ENCODE measurements around the gene PUM2. TPM values are rescaled to one million over a fixed set of nuclear protein-coding genes. Genes with fewer than 3 reads are reported as not detected.

Gene PUM2
- 53.0 TPM for polyA plus RNA-seq (2013, experiment 1 of 2)
- 56.8 TPM for polyA plus RNA-seq (2013, experiment 2 of 2)

DNA sequence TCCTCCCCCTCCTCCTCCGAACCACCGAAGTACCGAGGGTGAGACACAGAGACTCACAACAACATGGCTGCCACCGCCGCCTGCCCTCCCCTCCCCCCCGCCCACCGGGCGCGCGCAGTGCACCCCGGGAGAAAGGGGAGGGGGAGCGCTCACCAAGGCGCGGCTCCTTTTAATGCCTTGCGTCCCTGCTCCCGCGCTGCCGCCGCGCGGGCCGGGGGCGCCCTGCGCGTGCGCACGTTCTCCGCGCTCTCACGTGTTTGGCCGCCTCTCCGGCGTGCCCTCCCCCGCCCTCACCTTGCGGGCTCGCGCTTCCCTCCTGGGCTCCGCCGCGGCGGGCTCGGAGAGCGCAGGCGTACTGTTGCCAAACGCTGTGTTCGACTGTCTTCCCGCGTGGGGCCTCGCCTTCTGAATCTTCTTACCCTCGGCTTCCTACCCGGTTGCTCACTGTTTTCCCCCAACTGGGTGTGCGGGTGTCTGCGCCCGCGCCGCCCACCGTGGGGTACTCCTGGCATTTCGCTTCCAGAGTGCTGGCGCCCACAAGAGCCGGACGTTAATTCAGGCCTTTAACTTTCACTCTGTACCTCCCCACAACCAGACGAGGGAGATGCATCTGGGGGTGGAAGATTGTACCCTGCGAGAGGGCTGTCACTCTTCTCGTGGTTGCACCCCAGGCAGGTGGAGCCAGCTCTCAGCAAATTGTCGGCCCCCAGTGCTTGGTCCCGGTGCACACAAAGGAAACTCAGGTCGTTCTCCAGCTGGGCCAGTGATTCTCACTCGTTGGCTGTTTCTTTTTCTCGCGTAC, at the start of gene PUM2:
PUM2 (minus strand) TSS at position 92 of the 802 bp plus-strand sequence. CDS start 23,484 bp downstream, outside the sequence.
- Histone ChIP-seq H3K27ac (ENCODE audit: low read depth, low read length) (peak within 1 kb of the TSS; percentile 100), H3K27me3 (ENCODE audit: insufficient read depth, low read length) (no peaks in the 10 kb centered on the region), H3K36me3 (ENCODE audit: insufficient read depth, low read length) (peaks cover 6% of the 10 kb centered on the region), H3K9me3 (ENCODE audit: insufficient read depth, low read depth, low read length) (no peaks in the 10 kb centered on the region), H3K4me1 (ENCODE audit: insufficient read depth, low read length) (peaks cover 48% of the 10 kb centered on the region), H3K9ac (ENCODE audit: low read depth, low read length) (peak within 1 kb of the TSS; percentile 100), H3K4me3 (ENCODE audit: low read length) (peak within 1 kb of the TSS; percentile 99)
- under 1% methylated on average over 64 of the region's 70 CpGs for WGBS

DNA sequence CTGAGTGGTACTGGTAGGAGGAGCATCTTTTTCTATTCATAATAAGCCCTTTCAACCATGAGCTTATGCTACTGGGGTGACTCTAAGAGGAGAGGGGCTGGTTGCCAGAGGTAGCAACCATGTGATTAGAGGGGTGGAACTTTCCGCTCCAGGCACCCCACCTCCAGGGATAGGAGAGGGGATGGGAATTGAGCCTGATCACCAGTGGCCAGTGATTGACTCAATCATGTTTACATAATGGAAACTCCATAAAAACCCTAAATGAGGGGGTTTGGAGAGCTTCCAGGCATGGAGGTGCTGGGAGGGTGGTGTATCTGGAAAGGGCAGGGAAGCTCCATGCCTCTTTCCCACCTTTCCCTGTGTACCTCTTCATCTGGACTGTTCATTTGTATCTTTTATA, 49.7 kb upstream of the PUM2 start:
- Histone ChIP-seq H3K9me3 (ENCODE audit: insufficient read depth, low read depth, low read length) (no peaks in the 10 kb centered on the region), H3K4me3 (ENCODE audit: low read length) (no peak overlapping the region), H3K4me1 (ENCODE audit: insufficient read depth, low read length) (no peaks in the 10 kb centered on the region), H3K9ac (ENCODE audit: low read depth, low read length) (no peak overlapping the region), H3K27ac (ENCODE audit: low read depth, low read length) (no peak overlapping the region), H3K36me3 (ENCODE audit: insufficient read depth, low read length) (no peaks in the 10 kb centered on the region), H3K27me3 (ENCODE audit: insufficient read depth, low read length) (no peaks in the 10 kb centered on the region)
- WGBS, result 100% methylated on average over 1 of the region's 1 CpG

- 80% methylated on average over 7 of the region's 7 CpGs for WGBS
- H3K9ac ChIP-seq (ENCODE audit: low read depth, low read length), result no peak overlapping the region
- no peak overlapping the region for H3K27ac ChIP-seq (ENCODE audit: low read depth, low read length)
- H3K36me3 ChIP-seq (ENCODE audit: insufficient read depth, low read length), result no peaks in the 10 kb centered on the region
- H3K4me3 ChIP-seq (ENCODE audit: low read length), result no peak overlapping the region
- H3K27me3 ChIP-seq (ENCODE audit: insufficient read depth, low read length), result no peaks in the 10 kb centered on the region
- H3K4me1 ChIP-seq (ENCODE audit: insufficient read depth, low read length), result no peaks in the 10 kb centered on the region
- H3K9me3 ChIP-seq (ENCODE audit: insufficient read depth, low read depth, low read length), result no peaks in the 10 kb centered on the region
Observed at GRCh38 chr2:20398956-20399567, 48.4 kb upstream of the PUM2 start.

GRCh38 chr2:20397811-20398447, 47.3 kb upstream of the PUM2 start:
- Histone ChIP-seq H3K36me3 (ENCODE audit: insufficient read depth, low read length) (no peaks in the 10 kb centered on the region), H3K4me1 (ENCODE audit: insufficient read depth, low read length) (no peaks in the 10 kb centered on the region), H3K9ac (ENCODE audit: low read depth, low read length) (no peak overlapping the region), H3K27ac (ENCODE audit: low read depth, low read length) (no peak overlapping the region), H3K9me3 (ENCODE audit: insufficient read depth, low read depth, low read length) (no peaks in the 10 kb centered on the region), H3K27me3 (ENCODE audit: insufficient read depth, low read length) (no peaks in the 10 kb centered on the region), H3K4me3 (ENCODE audit: low read length) (no peak overlapping the region)
- WGBS, result 90% methylated on average over 5 of the region's 5 CpGs

DNA sequence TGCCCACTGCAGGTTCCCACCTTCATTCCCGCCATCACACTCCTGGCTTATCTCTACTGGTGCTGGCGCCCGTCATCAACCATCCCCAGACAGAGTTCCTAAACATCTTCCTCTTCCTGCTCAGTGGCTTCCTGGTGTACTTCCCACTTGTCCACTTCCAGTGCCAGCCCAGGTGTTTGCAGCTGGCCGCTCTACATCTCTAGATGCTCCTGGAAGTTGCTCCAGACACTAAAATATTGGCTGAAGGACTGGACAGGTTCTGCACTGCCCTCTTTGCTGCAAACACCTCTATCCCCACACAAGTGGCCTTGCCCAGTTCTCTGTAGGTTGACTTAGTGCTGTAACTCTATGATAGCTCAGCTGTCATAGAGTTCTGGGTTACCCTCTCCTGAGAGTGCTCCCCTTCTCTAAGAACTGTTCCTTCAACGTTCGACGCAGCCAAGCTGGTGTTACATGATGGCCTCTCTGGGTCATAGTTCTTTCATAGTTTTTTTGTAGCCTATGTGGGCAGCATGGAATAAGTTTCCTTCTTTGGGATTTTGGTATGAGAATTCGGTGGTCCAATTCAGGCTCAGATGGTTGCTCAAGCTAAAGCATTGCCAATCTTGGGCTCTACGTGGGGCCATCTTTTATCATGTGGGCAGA, 45.8 kb upstream of the PUM2 start:
- Histone ChIP-seq H3K9me3 (ENCODE audit: insufficient read depth, low read depth, low read length) (no peaks in the 10 kb centered on the region), H3K27me3 (ENCODE audit: insufficient read depth, low read length) (no peaks in the 10 kb centered on the region), H3K36me3 (ENCODE audit: insufficient read depth, low read length) (no peaks in the 10 kb centered on the region), H3K9ac (ENCODE audit: low read depth, low read length) (no peak overlapping the region), H3K4me1 (ENCODE audit: insufficient read depth, low read length) (no peaks in the 10 kb centered on the region), H3K4me3 (ENCODE audit: low read length) (no peak overlapping the region), H3K27ac (ENCODE audit: low read depth, low read length) (no peak overlapping the region)
- 93% methylated on average over 9 of the region's 9 CpGs for WGBS

DNA sequence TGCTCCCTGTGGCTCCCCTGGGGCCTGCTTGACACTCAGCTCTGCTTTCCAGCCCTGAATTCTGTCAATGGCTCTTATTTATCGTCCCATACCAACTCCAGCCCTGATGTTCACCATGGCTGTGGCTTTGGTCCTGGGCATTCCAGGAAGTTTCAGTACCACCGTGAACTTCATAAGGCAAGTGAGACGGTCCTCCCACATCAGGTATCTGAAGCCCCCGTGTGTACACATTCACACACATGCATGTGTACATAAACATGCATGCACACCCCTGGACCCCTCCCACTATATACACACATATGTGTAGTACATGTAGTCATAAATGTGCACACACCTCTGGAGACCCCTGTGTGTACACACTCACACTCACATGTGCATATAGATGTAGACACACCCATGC, 43.3 kb upstream of the PUM2 start:
- Histone ChIP-seq H3K4me3 (ENCODE audit: low read length) (no peak overlapping the region), H3K27ac (ENCODE audit: low read depth, low read length) (no peak overlapping the region), H3K4me1 (ENCODE audit: insufficient read depth, low read length) (no peaks in the 10 kb centered on the region), H3K36me3 (ENCODE audit: insufficient read depth, low read length) (no peaks in the 10 kb centered on the region), H3K9me3 (ENCODE audit: insufficient read depth, low read depth, low read length) (no peaks in the 10 kb centered on the region), H3K27me3 (ENCODE audit: insufficient read depth, low read length) (no peaks in the 10 kb centered on the region), H3K9ac (ENCODE audit: low read depth, low read length) (no peak overlapping the region)
- WGBS, result 92% methylated on average over 4 of the region's 4 CpGs

DNA sequence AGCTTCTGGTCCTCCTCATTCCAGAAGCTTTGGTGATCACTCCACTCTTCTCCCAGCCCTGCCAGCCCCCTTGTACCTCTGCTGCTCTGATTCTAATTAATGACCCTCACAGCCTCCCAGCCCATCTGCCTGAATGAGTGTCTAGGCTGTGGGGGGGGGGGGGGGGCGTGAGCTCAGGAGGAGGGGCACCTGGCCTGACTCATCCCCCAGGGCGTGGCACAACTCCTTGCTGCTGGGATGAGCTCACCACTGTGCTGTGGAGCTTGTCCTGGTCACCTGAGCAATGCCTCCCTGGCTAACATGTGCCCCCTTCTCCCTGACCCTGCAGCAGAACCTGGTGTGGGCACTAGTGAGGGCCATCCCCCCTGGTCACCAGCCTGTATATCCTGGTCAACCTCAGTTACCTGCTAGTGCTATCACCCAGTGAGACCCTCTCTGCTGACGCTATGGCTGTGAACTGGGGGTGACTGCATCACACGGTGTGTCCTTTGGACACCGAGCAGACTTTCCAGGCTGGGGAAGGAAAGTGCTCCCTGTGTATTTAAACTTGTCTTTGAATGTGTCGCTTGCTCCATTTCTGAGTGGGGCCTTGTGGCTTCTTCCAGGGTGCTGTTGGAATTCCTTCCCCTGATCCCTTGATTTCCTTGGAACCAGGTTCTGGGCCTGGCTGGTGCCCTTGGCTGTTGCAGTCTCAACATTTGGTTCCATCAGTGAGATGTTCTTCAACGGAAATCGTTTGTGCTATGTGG, 41.5 kb upstream of the PUM2 start:
- no peaks in the 10 kb centered on the region for H3K9me3 ChIP-seq (ENCODE audit: insufficient read depth, low read depth, low read length)
- no peaks in the 10 kb centered on the region for H3K4me1 ChIP-seq (ENCODE audit: insufficient read depth, low read length)
- no peak overlapping the region for H3K9ac ChIP-seq (ENCODE audit: low read depth, low read length)
- no peak overlapping the region for H3K4me3 ChIP-seq (ENCODE audit: low read length)
- no peaks in the 10 kb centered on the region for H3K36me3 ChIP-seq (ENCODE audit: insufficient read depth, low read length)
- no peak overlapping the region for H3K27ac ChIP-seq (ENCODE audit: low read depth, low read length)
- 82% methylated on average over 8 of the region's 8 CpGs for WGBS
- no peaks in the 10 kb centered on the region for H3K27me3 ChIP-seq (ENCODE audit: insufficient read depth, low read length)

GRCh38 chr2:20390524-20391123, 40.0 kb upstream of the PUM2 start:
- Histone ChIP-seq H3K27ac (ENCODE audit: low read depth, low read length) (no peak overlapping the region), H3K36me3 (ENCODE audit: insufficient read depth, low read length) (no peaks in the 10 kb centered on the region), H3K4me1 (ENCODE audit: insufficient read depth, low read length) (no peaks in the 10 kb centered on the region), H3K4me3 (ENCODE audit: low read length) (no peak overlapping the region), H3K27me3 (ENCODE audit: insufficient read depth, low read length) (no peaks in the 10 kb centered on the region), H3K9me3 (ENCODE audit: insufficient read depth, low read depth, low read length) (no peaks in the 10 kb centered on the region), H3K9ac (ENCODE audit: low read depth, low read length) (no peak overlapping the region)
- WGBS, result 91% methylated on average over 7 of the region's 7 CpGs

DNA sequence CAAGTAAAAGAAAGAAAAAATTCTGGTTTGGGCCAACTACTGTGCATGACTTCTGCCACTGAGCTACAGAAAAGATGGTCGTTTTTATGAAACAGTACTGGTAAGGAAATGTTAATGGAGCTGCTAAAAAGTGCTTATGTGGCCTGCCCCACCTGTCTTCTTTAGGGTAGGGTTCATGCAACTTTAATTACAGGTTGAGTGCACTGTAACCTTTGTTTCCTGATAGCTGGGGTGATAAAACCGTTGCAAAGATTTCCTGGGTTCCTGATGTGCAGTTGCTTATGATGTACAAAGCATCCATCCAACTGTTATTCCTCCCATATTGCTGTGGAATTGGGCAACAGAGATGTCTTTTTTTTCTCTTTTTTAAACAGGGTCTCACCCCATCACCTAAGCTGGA, 34.3 kb upstream of the PUM2 start:
- Histone ChIP-seq H3K9me3 (ENCODE audit: insufficient read depth, low read depth, low read length) (no peaks in the 10 kb centered on the region), H3K4me1 (ENCODE audit: insufficient read depth, low read length) (0 out of 2 replicates have a peak, but pooled peaks cover 7% of the 10 kb centered on the region), H3K27me3 (ENCODE audit: insufficient read depth, low read length) (no peaks in the 10 kb centered on the region), H3K9ac (ENCODE audit: low read depth, low read length) (no peak overlapping the region), H3K27ac (ENCODE audit: low read depth, low read length) (no peak overlapping the region), H3K36me3 (ENCODE audit: insufficient read depth, low read length) (no peaks in the 10 kb centered on the region), H3K4me3 (ENCODE audit: low read length) (no peak overlapping the region)
- 66% methylated on average over 2 of the region's 2 CpGs for WGBS

DNA sequence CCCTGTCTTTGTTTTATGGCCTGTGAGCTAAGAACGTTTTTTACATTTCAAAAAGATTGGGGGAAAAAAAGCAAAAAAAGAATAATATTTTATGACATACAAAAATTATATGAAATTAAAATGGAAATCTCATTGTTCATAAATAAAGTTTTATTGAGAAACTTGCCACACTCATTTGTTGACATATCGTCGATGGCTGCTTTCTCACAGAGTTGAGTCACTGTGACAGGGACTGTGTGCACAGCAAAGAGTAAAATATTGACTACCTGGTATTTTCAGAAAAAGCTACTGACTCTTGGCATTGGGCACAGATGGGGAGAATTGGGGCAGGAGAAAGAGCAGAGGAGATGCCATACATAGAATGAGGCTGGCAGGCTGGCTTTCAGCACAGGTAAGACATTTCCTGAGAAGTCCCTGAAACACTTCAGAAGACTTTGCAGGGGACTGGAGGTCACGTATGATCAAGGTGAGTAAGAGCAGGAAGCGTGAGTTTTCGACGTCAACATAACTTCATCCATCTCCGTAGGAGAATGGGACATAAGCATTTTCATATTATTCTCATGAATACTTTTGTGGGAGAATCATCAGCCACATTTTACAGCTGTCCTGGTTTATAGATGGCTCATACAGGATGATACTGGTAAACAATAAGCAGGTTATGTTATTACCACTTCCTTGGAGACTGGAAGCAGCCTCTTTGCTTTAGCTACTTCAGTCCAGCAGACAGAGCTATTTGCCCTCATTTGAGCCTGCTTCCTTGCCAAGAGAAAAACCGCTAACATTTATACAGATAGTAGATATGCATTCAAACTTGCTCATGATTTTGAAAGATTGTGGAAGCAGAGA, 32.5 kb upstream of the PUM2 start:
- 95% methylated on average over 7 of the region's 9 CpGs for WGBS
- no peaks in the 10 kb centered on the region for H3K9me3 ChIP-seq (ENCODE audit: insufficient read depth, low read depth, low read length)
- no peak overlapping the region for H3K27ac ChIP-seq (ENCODE audit: low read depth, low read length)
- H3K9ac ChIP-seq (ENCODE audit: low read depth, low read length), result no peak overlapping the region
- no peak overlapping the region for H3K4me3 ChIP-seq (ENCODE audit: low read length)
- no peaks in the 10 kb centered on the region for H3K27me3 ChIP-seq (ENCODE audit: insufficient read depth, low read length)
- H3K36me3 ChIP-seq (ENCODE audit: insufficient read depth, low read length), result no peaks in the 10 kb centered on the region
- 0 out of 2 replicates have a peak, but pooled peaks cover 7% of the 10 kb centered on the region for H3K4me1 ChIP-seq (ENCODE audit: insufficient read depth, low read length)

All from HUES64 (cell line).